ENCODE measurements around the gene EDEM3. TPM values are rescaled to one million over a fixed set of nuclear protein-coding genes. Genes with fewer than 3 reads are reported as not detected.
"Not testable (repeated sequence)": the region's sequence is repeated elsewhere in the genome, so short reads cannot be mapped to it uniquely, and the experiment has no call there.

EDEM3 gene
- total RNA-seq, 2 donors from 2014 or later: 55.7 to 75.4 TPM

- no peak for DNase-seq
- Histone ChIP-seq H3K36me3 (no peaks in the 10 kb centered on the region), H3K9me3 (no peaks in the 10 kb centered on the region), H3K4me3 (no peak overlapping the region), H3K27ac (no peak overlapping the region), H3K4me1 (no peaks in the 10 kb centered on the region), H3K27me3 (no peaks in the 10 kb centered on the region), H3K9ac (ENCODE audit: low read depth in 2 of 2, low read length in 2 of 2) (no peak overlapping the region)
- intact Hi-C loops (cut with DNase I): no loop called here
- no peak for TF ChIP-seq CTCF (IDR thresholded peaks at IDR 0.05)
Observed at GRCh38 chr1:184769241-184769640, 14.6 kb upstream of the EDEM3 start.

- no peak overlapping the region for H3K4me3 ChIP-seq
- DNase-seq: no peak
- H3K4me1 ChIP-seq: no peaks in the 10 kb centered on the region
- H3K9me3 ChIP-seq: no peaks in the 10 kb centered on the region
- H3K36me3 ChIP-seq: no peaks in the 10 kb centered on the region
- no peaks in the 10 kb centered on the region for H3K27me3 ChIP-seq
- intact Hi-C loops (cut with DNase I): no loop called here
- H3K9ac ChIP-seq (ENCODE audit: low read depth in 2 of 2, low read length in 2 of 2): no peak overlapping the region
- no peak overlapping the region for H3K27ac ChIP-seq
- TF ChIP-seq CTCF (IDR thresholded peaks at IDR 0.05): no peak
Observed at GRCh38 chr1:184768467-184768866, 13.8 kb upstream of the EDEM3 start.

GRCh38 chr1:184767591-184767990 lies 12.9 kb upstream of the EDEM3 start:
- no peaks in the 10 kb centered on the region for H3K4me1 ChIP-seq
- DNase-seq: no peak
- intact Hi-C loops (cut with DNase I): no loop called here
- H3K9me3 ChIP-seq: no peaks in the 10 kb centered on the region
- H3K36me3 ChIP-seq: no peaks in the 10 kb centered on the region
- no peak for TF ChIP-seq CTCF (IDR thresholded peaks at IDR 0.05)
- H3K9ac ChIP-seq (ENCODE audit: low read depth in 2 of 2, low read length in 2 of 2): no peak overlapping the region
- no peaks in the 10 kb centered on the region for H3K27me3 ChIP-seq
- no peak overlapping the region for H3K27ac ChIP-seq
- no peak overlapping the region for H3K4me3 ChIP-seq

- no peaks in the 10 kb centered on the region for H3K9me3 ChIP-seq
- intact Hi-C loops (cut with DNase I): no loop called here
- H3K27me3 ChIP-seq: no peaks in the 10 kb centered on the region
- H3K9ac ChIP-seq (ENCODE audit: low read depth in 2 of 2, low read length in 2 of 2): no peak overlapping the region
- no peak overlapping the region for H3K4me3 ChIP-seq
- TF ChIP-seq CTCF (IDR thresholded peaks at IDR 0.05): no peak
- H3K27ac ChIP-seq: no peak overlapping the region
- no peaks in the 10 kb centered on the region for H3K36me3 ChIP-seq
- H3K4me1 ChIP-seq: no peaks in the 10 kb centered on the region
- DNase-seq: no peak
Observed at GRCh38 chr1:184764483-184764882, 9.8 kb upstream of the EDEM3 start.

GRCh38 chr1:184763520-184763919 lies 8.9 kb upstream of the EDEM3 start:
- H3K4me3 ChIP-seq; H3K4me1 ChIP-seq; H3K9ac ChIP-seq (ENCODE audit: low read depth in 2 of 2, low read length in 2 of 2); H3K9me3 ChIP-seq; H3K27me3 ChIP-seq; H3K27ac ChIP-seq; intact Hi-C loops (cut with DNase I); H3K36me3 ChIP-seq; DNase-seq: not testable (repeated sequence)

- intact Hi-C loops (cut with DNase I): no loop called here
- H3K9me3 ChIP-seq: no peaks in the 10 kb centered on the region
- no peak for TF ChIP-seq CTCF (IDR thresholded peaks at IDR 0.05)
- no peaks in the 10 kb centered on the region for H3K27me3 ChIP-seq
- no peak overlapping the region for H3K4me3 ChIP-seq
- H3K27ac ChIP-seq: no peak overlapping the region
- DNase-seq: no peak
- H3K9ac ChIP-seq (ENCODE audit: low read depth in 2 of 2, low read length in 2 of 2): no peak overlapping the region
- H3K4me1 ChIP-seq: no peaks in the 10 kb centered on the region
- no peaks in the 10 kb centered on the region for H3K36me3 ChIP-seq
Observed at GRCh38 chr1:184761969-184762485, 7.4 kb upstream of the EDEM3 start.

Data from colonic mucosa (tissue), 4 donors.